Stimulated activated CD8-positive, alpha-beta memory T cell treated with anti-CD3 and anti-CD28 coated beads, Interleukin-12 subunit alpha, Interleukin-12 subunit beta, amount 100 ng/mL, for 24 hours (primary cell): Measurements from ENCODE around the gene HHLA2.
"Not testable (repeated sequence)": the region's sequence is repeated elsewhere in the genome, so short reads cannot be mapped to it uniquely, and the experiment has no call there.

Source experiments
- DNase-seq: peaks from one replicate; pipeline ENCODE4 v3.0.0-alpha.2; 2020; ENCODE audit errors: extremely low read depth

Gene HHLA2

DNA sequence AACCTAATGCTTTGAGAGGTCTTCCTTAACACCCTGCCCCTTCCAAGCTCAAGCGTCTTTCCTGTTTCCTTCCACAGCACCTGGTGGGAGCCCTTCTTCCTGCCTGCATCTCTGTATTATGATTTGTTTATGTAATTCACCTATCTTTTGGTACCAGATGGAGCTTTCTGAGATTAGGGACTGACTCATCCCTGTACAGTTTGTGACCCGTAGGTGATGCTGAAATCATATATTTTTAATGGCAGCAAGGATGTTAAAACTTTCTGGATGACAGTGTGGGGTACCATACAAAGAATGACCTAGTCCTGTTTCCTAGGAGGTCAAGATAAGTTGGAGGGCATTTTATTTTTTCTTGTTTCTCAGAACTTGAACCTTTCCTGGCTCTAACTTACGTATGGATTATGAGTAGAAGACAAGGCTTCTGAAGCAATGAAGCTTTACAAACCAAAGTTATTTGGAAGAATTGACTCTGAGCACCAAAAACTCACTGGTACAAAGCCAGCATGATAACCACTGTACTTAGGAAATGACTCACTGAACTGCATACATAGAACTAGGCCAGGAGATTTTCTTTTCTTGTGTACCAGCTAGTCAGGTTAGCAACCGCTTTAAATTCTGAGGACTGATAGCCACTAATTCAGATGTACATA is 46.6 kb downstream of the HHLA2 start:
- no peak for DNase-seq

- DNase-seq = no peak
Observed at GRCh38 chr3:108343491-108343890, 47.1 kb downstream of the HHLA2 start.

DNA sequence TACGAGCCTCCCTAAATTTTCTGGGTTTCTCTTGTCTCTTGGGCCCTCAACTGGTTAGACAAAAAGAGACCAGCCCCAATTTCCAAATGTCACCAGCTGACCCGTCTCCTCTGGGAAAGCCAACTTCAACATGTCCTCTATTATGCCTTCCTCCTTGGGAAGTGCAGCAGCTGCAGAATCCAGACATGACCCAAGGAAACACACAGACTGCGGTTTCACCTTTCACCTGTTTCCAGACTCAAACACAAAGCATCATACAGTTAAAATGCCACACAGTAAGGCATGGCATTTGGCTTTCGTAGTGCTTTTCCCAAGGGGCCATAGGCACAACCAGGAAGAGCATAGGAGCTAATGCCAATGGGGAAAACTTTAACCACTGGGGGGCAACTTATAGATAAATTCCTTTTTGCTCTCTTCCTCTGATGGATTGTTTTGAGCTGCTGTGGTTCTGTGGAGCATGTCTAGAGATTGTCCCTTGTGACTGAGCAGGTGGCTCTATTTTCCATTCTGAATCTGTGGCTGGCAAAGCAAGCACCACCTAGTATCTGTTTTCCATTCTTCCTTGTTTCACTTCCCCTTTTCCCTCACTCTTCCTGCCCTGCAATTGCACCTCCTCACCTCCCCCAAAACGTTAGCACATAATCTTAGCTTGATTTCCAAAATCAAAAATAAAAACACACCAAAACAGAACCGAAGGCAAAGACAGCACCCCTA is 49.3 kb downstream of the HHLA2 start:
- DNase-seq = no peak

DNA sequence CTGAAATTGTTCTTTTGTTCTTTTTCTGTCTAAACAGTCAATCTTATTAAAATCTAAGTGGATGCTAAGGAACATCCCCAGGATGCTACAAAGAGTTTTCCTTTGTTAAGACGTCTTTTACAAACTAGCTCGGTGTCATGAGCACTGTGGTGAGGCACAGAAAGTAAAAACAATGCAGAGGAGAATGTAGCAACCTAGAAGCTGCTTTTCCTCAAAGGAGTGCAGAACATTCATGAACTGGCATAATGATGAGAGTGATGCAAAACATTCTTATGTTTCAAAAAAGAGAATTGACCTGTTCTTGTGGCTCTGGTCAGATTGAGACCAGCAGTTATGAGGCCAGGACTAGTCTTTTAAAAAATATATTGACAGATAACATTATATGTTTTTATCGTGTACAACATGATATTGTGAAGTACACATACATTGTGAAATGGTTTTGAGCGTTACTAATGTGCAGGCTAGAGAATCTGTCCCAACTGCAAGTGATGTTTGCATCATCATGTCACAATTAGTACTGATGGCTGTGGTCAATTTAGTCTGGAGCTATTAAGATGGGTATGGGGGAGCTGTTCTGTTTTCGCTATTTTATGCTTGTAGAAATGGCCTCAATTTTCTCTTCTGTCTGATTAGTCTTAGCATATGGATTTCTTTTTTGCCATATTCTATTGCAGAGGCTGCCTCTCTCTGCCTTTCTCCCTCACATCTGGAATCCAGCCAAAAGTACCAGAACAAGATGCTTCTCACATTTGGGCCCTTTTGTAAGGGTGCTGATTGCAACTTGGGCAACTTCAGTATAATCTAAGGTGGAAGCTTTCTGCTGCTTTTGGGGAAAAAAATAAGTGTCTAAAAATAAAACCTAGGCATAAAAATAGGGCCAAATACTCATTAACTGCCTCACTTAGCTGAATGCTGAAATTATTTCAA is 50.2 kb downstream of the HHLA2 start:
- DNase-seq = no peak

DNA sequence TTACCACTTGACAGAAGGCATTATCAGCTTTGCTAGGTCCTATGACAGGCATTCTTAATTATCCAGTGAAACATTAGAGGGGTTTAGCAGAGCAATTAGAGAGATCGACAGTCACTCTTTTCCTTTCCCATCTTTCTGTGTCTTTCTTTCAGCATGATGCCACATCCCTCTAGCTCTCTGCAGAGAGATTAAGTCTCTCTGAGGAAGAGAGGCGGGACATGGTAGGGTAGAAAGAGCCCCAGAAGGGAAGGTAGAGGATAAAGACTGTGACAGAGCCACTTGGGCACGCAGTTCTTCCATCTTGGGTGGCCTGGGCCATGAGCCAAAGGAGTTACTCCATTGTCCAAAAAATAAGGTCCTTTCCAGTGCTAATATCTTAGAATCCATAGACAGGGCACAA is 55.8 kb downstream of the HHLA2 start:
- no peak for DNase-seq

- no peak for DNase-seq
Observed at GRCh38 chr3:108354562-108354961, 58.2 kb downstream of the HHLA2 start.

DNA sequence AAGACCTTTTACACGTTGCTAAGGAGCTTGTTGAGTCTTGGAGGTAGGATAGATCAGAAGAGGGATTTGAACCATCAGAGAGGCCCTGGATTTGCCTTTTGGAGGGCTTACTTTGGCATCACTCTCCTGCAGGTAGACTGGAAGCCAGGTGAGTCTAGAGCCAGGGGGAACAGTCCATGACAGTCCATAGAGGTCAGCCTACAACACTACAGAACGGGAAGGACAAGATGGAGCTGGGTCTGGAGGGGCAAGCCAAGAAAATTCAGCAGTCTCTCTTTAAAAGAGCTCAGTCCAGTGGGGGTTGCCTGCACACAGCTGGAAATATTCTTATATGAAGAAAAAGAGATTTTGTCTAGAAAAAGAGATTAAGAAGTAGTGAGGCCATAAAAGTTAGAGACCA is 60.7 kb downstream of the HHLA2 start:
- no peak for DNase-seq

DNA sequence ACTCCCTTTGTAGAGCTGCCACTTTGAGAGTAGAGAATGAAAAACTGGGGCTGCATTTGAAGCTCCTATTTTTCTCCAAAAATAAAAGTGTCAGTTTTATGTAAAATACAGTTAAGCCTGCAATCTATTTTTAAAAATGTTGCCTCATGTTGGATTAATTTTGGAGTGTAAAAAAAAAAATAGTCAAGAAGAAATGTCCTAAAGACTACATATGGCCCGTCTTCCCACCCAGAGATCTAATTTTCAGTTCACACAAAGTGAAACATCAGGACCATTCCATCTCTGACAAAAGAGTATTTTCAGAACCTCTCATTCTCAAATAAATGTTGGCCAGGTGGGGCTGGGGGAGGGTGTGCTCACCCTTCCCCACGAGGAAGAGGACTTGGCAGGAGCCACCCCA is 62.7 kb downstream of the HHLA2 start:
- no peak for DNase-seq

DNA sequence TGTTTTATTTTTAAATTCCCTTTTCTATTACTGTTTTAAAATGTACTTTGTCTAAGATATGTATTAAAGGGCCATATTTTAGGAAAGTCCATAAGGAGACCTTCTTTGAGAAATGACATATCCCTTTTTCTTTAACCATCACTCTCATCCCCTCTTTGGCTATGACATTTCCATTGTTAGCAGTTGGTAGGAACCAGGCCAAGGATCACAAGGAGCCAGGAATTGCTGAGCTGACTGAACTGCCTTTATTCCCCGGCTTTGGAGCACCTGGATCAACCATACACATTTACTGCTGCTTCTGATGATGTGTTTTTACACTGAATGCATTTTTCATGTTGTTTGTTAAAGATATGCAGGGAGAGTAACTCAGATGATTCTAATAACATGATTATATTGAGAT is 79.7 kb downstream of the HHLA2 start:
- no peak for DNase-seq

DNA sequence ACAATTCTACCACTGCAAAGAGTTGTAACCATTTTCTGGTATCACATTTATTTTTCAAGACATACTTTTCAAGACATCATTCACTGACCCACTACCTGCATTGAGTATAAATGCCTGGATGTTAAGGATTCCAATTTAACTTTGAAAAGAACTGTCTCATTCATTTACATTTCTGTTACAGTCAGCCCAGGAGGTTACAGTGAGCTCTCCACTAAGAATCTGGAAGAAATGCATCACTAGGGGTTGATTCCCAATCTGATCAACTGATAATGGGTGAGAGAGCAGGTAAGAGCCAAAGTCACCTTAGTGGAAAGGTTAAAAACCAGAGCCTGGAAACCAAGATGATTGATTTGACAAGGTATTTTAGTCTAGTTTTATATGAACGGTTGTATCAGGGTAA is 81.0 kb downstream of the HHLA2 start:
- no peak for DNase-seq

GRCh38 chr3:108378153-108378951 is 82.0 kb downstream of the HHLA2 start:
- DNase-seq = no peak

DNA sequence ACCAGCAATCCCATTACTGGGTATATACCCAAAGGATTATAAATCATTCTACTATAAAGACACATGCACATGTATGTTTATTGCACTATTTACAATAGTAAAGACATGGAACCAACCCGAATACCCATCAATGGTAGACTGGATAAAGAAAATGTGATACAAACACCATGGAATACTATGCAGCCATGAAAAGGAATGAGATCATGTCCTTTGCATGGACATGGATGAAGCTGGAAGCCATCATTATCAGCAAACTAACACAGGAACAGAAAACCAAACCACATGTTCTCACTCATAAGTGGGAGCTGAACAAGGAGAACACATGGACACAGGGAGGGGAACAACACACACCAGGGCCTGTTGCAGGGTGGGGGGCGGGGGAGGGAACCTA is 82.6 kb downstream of the HHLA2 start:
- DNase-seq = not testable (repeated sequence)

- no peak for DNase-seq
Observed at GRCh38 chr3:108380128-108380795, 83.9 kb downstream of the HHLA2 start.

- no peak for DNase-seq
Observed at GRCh38 chr3:108381529-108382140, 85.3 kb downstream of the HHLA2 start.

- DNase-seq = no peak
Observed at GRCh38 chr3:108383306-108383705, 87.0 kb downstream of the HHLA2 start.

- DNase-seq = no peak
Observed at GRCh38 chr3:108387063-108387462, 90.7 kb downstream of the HHLA2 start.

- no peak for DNase-seq
Observed at GRCh38 chr3:108388136-108389132, 92.1 kb downstream of the HHLA2 start.

DNA sequence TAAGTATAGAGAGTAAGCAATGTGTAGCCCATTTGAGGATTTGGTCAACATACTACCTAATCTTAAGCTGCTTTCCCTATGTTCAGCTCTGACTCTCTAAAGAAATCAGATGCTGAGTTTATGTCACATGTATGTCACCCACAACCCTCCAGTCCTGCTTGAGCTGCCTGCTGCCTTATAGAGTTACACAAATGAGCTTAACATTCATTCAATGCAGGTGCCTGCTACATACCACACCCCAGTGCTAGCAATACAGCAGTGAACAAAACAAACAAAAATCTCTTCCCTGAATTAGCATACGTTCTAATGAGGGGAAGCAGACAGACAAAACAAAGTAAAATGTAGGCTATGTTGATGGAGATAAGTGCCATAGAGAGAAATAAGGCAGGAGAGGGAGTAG is 93.0 kb downstream of the HHLA2 start:
- no peak for DNase-seq

DNA sequence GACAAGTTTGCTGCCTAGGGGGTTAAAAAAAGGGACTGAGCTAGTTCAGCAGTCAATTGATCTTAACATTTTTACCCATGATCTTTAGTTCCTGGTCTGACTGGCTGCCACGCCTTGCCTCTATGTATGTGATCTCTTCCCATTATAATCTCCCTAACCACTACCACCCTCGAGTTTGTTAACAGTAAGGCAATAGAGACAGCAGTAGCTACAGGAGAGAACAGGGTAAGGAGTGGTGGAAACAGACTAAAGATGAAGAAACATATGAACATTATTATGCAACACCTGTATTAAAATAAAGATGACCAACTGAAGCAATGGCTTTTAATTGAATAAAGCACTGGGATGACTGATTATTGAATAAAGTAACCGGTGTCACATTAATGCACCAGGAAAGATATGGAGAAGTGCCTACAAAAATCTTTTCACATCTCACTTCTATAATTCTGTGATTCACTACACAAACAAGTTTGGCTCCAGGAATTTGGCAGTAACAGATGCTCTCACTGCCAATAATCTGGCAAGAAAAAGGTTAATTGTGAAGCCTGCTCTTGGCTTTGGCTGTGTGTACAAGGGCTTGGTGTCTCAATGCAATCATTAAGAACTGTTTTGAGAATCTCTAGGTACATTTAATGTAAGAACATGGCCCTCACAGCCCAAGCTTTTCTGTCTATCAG is 95.7 kb downstream of the HHLA2 start:
- no peak for DNase-seq
